Osteoblast (primary cell): Measurements from ENCODE around the gene DYNLT2B. TPM values are rescaled to one million over a fixed set of nuclear protein-coding genes. Genes with fewer than 3 reads are reported as not detected.

ENCODE experiments used
- DNase-seq: peaks from one replicate; pipeline ENCODE4 v3.0.0; 2011; ENCODE audit warnings: low spot score, mixed read lengths; ENCODE audit not compliant: insufficient read length; ENCODE audit errors: missing footprints
- H2AFZ ChIP-seq: 2 replicates; pipeline ENCODE4 v1.6.0; 2011; ENCODE audit warnings: mild to moderate bottlenecking, low read length
- H3K27ac ChIP-seq: 2 replicates; pipeline ENCODE4 v1.5.1; 2011; ENCODE audit warnings: mild to moderate bottlenecking, low read depth, low read length, moderate library complexity
- H3K27me3 ChIP-seq: 2 replicates; pipeline ENCODE4 v1.6.0; 2012; ENCODE audit warnings: mild to moderate bottlenecking, control low read depth, inconsistent platforms, low read length, moderate library complexity; ENCODE audit not compliant: insufficient read depth
- H3K36me3 ChIP-seq: 2 replicates; pipeline ENCODE4 v1.5.1; 2011; ENCODE audit warnings: mild to moderate bottlenecking, low read length, control low read depth, moderate library complexity; ENCODE audit not compliant: insufficient read depth
- H3K4me1 ChIP-seq: 2 replicates; pipeline ENCODE4 v1.5.1; 2011; ENCODE audit warnings: mild to moderate bottlenecking, low read length, control low read depth, moderate library complexity; ENCODE audit not compliant: insufficient read depth
- H3K4me2 ChIP-seq: 2 replicates; pipeline ENCODE4 v1.6.0; 2011; ENCODE audit warnings: mild to moderate bottlenecking, low read length; ENCODE audit not compliant: insufficient read depth
- H3K4me3 ChIP-seq: fragments of 200-600 bp; sonication (generic); 3 replicates; pipeline ENCODE4 v1.5.1; 2012; ENCODE audit warnings: mild to moderate bottlenecking, low read length, inconsistent platforms; ENCODE audit not compliant: insufficient read depth
- H3K79me2 ChIP-seq: 2 replicates; pipeline ENCODE4 v1.6.0; 2012; ENCODE audit warnings: mild to moderate bottlenecking, low read length, control low read depth, inconsistent platforms; ENCODE audit not compliant: insufficient read depth
- H3K9me3 ChIP-seq: 2 replicates; pipeline ENCODE4 v1.5.1; 2011; ENCODE audit warnings: low read depth, low read length, control low read depth
- H4K20me1 ChIP-seq: 2 replicates; pipeline ENCODE4 v1.6.0; 2012; ENCODE audit warnings: mild to moderate bottlenecking, low read length, control low read depth; ENCODE audit not compliant: insufficient read depth
- total RNA-seq: library from RNA; depleted of rRNA; stranded (reverse); fragments of >200 nt; gene quantifications from 2 replicates; pipeline ENCODE4 v1.2.3, GENCODE V29; 2012
- TF ChIP-seq, protein P1 (sequence below): IDR thresholded peaks from 2 replicates; pipeline ENCODE4 v1.5.1; 2011; ENCODE audit warnings: mild to moderate bottlenecking, low read depth, low read length, moderate library complexity; ENCODE audit errors: extremely low read depth

DYNLT2B gene
- total RNA-seq, 1 donor: 10.5 TPM

DNA sequence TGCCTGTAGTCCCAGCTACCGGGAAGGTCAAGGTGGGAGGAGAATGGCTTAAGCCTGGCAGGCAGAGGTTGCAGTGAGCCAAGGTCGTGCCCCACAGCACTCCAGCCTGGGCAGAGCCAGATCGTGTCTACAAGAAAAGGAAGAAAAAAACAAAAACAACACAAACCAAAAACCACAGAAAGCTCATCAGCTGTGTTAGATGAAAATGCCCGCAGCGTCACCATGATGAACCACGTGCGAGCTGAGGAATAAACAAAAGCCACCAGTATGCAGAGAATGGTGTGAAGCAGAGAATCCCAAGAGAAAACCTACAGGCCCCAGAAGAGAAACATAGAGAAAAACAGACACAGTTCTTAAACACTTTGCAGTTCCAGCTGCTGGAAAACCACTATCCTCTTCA lies 39.9 kb upstream of the DYNLT2B start:
- H3K4me3 ChIP-seq: no peak overlapping the region
- H2AFZ ChIP-seq: no peak overlapping the region
- H3K27me3 ChIP-seq: no peaks in the 10 kb centered on the region
- H3K36me3 ChIP-seq: peaks cover 50% of the 10 kb centered on the region
- no peaks in the 10 kb centered on the region for H4K20me1 ChIP-seq
- H3K79me2 ChIP-seq: no peaks in the 10 kb centered on the region
- H3K9me3 ChIP-seq: no peaks in the 10 kb centered on the region
- no peak for DNase-seq
- TF ChIP-seq, protein P1, sequence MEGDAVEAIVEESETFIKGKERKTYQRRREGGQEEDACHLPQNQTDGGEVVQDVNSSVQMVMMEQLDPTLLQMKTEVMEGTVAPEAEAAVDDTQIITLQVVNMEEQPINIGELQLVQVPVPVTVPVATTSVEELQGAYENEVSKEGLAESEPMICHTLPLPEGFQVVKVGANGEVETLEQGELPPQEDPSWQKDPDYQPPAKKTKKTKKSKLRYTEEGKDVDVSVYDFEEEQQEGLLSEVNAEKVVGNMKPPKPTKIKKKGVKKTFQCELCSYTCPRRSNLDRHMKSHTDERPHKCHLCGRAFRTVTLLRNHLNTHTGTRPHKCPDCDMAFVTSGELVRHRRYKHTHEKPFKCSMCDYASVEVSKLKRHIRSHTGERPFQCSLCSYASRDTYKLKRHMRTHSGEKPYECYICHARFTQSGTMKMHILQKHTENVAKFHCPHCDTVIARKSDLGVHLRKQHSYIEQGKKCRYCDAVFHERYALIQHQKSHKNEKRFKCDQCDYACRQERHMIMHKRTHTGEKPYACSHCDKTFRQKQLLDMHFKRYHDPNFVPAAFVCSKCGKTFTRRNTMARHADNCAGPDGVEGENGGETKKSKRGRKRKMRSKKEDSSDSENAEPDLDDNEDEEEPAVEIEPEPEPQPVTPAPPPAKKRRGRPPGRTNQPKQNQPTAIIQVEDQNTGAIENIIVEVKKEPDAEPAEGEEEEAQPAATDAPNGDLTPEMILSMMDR: no peak
- no peaks in the 10 kb centered on the region for H3K4me1 ChIP-seq
- no peak overlapping the region for H3K4me2 ChIP-seq
- no peak overlapping the region for H3K27ac ChIP-seq

DNA sequence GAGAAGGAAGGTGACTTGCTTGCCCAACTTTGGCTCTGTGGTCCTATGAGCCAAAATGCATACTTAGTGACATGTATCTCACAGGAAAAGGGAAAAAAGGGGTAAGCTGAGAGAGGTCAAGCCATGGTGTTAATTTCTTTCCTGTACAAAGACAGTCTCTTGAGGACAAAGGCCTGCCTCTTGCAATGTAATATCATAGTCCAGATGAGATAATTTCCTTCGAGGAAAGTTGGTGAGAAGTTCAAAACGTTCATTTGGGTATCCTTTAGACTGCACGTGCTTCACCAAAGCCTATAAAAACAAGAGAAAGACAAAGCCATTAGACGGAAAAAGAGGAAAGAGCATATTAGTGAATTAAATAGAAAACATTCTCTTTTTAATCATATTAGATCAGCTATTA lies 38.5 kb upstream of the DYNLT2B start:
- DNase-seq: no peak
- no peak overlapping the region for H2AFZ ChIP-seq
- no peak overlapping the region for H3K27ac ChIP-seq
- TF ChIP-seq, protein P1: no peak
- no peak overlapping the region for H3K4me3 ChIP-seq
- no peaks in the 10 kb centered on the region for H3K4me1 ChIP-seq
- H3K4me2 ChIP-seq: no peak overlapping the region
- H3K79me2 ChIP-seq: no peaks in the 10 kb centered on the region
- no peaks in the 10 kb centered on the region for H4K20me1 ChIP-seq
- no peaks in the 10 kb centered on the region for H3K9me3 ChIP-seq
- peaks cover 40% of the 10 kb centered on the region for H3K36me3 ChIP-seq
- no peaks in the 10 kb centered on the region for H3K27me3 ChIP-seq

DNA sequence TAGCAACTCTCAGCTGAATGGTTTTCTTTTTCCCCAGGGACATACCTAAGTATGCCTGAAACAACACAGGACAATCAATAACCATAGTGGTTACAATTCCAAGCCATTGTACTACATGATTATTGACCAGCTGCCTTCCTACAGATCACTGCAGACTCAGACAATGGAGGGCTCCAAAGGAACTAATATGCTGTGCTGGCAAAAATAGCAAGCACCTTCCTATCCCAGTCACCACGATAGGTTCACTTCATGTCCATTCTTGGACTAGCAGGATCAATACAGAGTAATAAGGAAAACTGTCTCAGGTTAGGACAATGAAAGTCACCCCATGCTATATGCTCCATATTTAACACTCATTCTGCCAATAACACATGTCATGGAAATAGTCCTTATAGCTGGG lies 37.6 kb upstream of the DYNLT2B start:
- Histone ChIP-seq H3K4me3 (no peak overlapping the region), H3K27ac (no peak overlapping the region), H3K36me3 (peaks cover 40% of the 10 kb centered on the region), H3K4me2 (no peak overlapping the region), H2AFZ (no peak overlapping the region), H3K79me2 (no peaks in the 10 kb centered on the region), H3K4me1 (no peaks in the 10 kb centered on the region), H3K27me3 (no peaks in the 10 kb centered on the region), H3K9me3 (no peaks in the 10 kb centered on the region), H4K20me1 (peaks cover 4% of the 10 kb centered on the region)
- DNase-seq: no peak
- TF ChIP-seq, protein P1: no peak

DNA sequence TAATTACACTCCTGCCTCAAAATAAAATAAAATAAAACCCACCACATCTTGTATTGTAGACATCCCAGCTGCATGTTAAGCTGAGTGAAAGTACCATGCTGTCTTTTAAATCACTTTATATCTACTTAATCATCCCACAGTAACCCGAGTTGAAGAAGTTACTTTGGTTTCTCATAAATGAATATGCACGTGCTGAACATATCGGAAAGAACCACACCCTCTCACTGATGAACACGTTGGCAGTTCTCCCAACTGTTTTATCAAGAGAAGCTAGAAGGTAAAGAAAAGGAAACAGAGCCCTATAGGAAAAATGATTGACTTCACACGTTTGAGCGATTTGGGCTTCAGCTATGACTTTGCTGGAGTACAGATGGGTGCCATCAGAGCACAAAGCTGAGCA lies 36.1 kb upstream of the DYNLT2B start:
- no peak overlapping the region for H2AFZ ChIP-seq
- peaks cover 4% of the 10 kb centered on the region for H4K20me1 ChIP-seq
- no peaks in the 10 kb centered on the region for H3K27me3 ChIP-seq
- H3K36me3 ChIP-seq: peaks cover 38% of the 10 kb centered on the region
- H3K27ac ChIP-seq: no peak overlapping the region
- TF ChIP-seq, protein P1: no peak
- no peak overlapping the region for H3K4me2 ChIP-seq
- no peak overlapping the region for H3K4me3 ChIP-seq
- no peaks in the 10 kb centered on the region for H3K4me1 ChIP-seq
- DNase-seq: no peak
- no peaks in the 10 kb centered on the region for H3K9me3 ChIP-seq
- no peaks in the 10 kb centered on the region for H3K79me2 ChIP-seq
